Stomach (tissue), 4 donors: ENCODE results near the gene CCR5.

Experiments used
- CTCF ChIP-seq, 7 experiments: fragments of 450-650 bp in 4 of 7; fragments of 200-600 bp in 3 of 7; sonication (generic) in 3 of 7; IDR thresholded peaks; one replicate each; pipeline ENCODE4 v1.5.1; 2016 to 2019; ENCODE audit warnings: antibody characterized with exemption in 7 of 7, control low read depth in 2 of 7, mild to moderate bottlenecking in 1 of 7
- POLR2A ChIP-seq, 4 donors: fragments of 450-650 bp; IDR thresholded peaks; one replicate each; pipeline ENCODE4 v1.6.1; 2016; ENCODE audit warnings: antibody characterized with exemption in 4 of 4, control low read depth in 2 of 4, mild to moderate bottlenecking in 1 of 4, moderate library complexity in 1 of 4
- POLR2AphosphoS5 ChIP-seq, 3 donors: sonication (generic); formaldehyde crosslinking; IDR thresholded peaks; one replicate each; pipeline ENCODE4 v1.6.1; 2016; ENCODE audit warnings: antibody characterized with exemption in 3 of 3

GRCh38 chr3:46334741-46335478 lies 35.8 kb upstream of the CCR5 start:
- TF ChIP-seq POLR2AphosphoS5 (IDR thresholded peaks at IDR 0.05) (no peak), POLR2A (IDR thresholded peaks at IDR 0.05) (no peak), CTCF (IDR thresholded peaks at IDR 0.05) (no peak)
